ENCODE data around the gene CTAG1A.
"Not testable (repeated sequence)": the region's sequence is repeated elsewhere in the genome, so short reads cannot be mapped to it uniquely, and the experiment has no call there.

Gene CTAG1A

GRCh38 chrX:154619182-154619581, 34.2 kb downstream of the CTAG1A start, which contains the start of gene CTAG1B:
CTAG1B (minus strand) TSS chrX:154619282; CDS start chrX:154619218, 64 bp downstream.
- not testable (repeated sequence) for DNase-seq (ENCODE audit: low read depth)

GRCh38 chrX:154620767-154621414, 36.0 kb downstream of the CTAG1A start:
- not testable (repeated sequence) for DNase-seq (ENCODE audit: low read depth)

GRCh38 chrX:154628960-154629359, 44.0 kb downstream of the CTAG1A start:
- not testable (repeated sequence) for DNase-seq (ENCODE audit: low read depth)

GRCh38 chrX:154630949-154631348, 46.0 kb downstream of the CTAG1A start:
- not testable (repeated sequence) for DNase-seq (ENCODE audit: low read depth)

GRCh38 chrX:154633661-154634060, 48.7 kb downstream of the CTAG1A start:
- not testable (repeated sequence) for DNase-seq (ENCODE audit: low read depth)

All from stimulated activated CD8-positive, alpha-beta memory T cell treated with anti-CD3 and anti-CD28 coated beads, Interleukin-12 subunit alpha, Interleukin-12 subunit beta, amount 100 ng/mL, for 4 hours (primary cell).